Heart right ventricle (tissue), 16 donors: ENCODE measurements around the gene MTARC2. TPM values are rescaled to one million over a fixed set of nuclear protein-coding genes. Genes with fewer than 3 reads are reported as not detected.
A peak's percentile ranks its signal among the peaks of the same experiment; 100 is the strongest.

Experiments
- ATAC-seq, 8 donors: fragments of 200-7000 bp; cut with Tn5 transposase; one replicate each; pipeline ENCODE4 v1.9.1; 2020; ENCODE audit warnings: mild to moderate bottlenecking in 8 of 8, moderate library complexity in 8 of 8, moderate number of reproducible peaks in 1 of 8
- DNase-seq, 2 donors: peaks; one replicate each; pipeline ENCODE4 v3.0.0-alpha.2; 2020
- H3K27ac ChIP-seq, 10 donors: fragments of 200-600 bp; sonication (generic) in 2 of 10; one replicate each; pipeline versions ENCODE4 v1.5.0 to v1.8.0; 2020 to 2022; ENCODE audit warnings: mild to moderate bottlenecking in 3 of 10
- H3K27me3 ChIP-seq, 7 donors: fragments of 200-600 bp; one replicate each; pipeline ENCODE4 v1.8.0; 2021 to 2022; ENCODE audit warnings: mild to moderate bottlenecking in 2 of 7
- H3K36me3 ChIP-seq, 9 donors: fragments of 200-600 bp; sonication (generic) in 1 of 9; one replicate each; pipeline versions ENCODE4 v1.5.0 to v1.8.0; 2020 to 2022; ENCODE audit warnings: mild to moderate bottlenecking in 2 of 9
- H3K4me1 ChIP-seq, 9 donors: fragments of 200-600 bp; sonication (generic) in 1 of 9; one replicate each; pipeline versions ENCODE4 v1.5.0 to v1.8.0; 2020 to 2022; ENCODE audit warnings: mild to moderate bottlenecking in 4 of 9
- H3K4me3 ChIP-seq, 10 donors: fragments of 200-600 bp; sonication (generic) in 2 of 10; one replicate each; pipeline versions ENCODE4 v1.5.0 to v1.8.0; 2020 to 2022; ENCODE audit warnings: mild to moderate bottlenecking in 7 of 10, moderate library complexity in 2 of 10
- H3K9me3 ChIP-seq, 11 donors: fragments of 200-600 bp in 10 of 11; sonication (generic) in 2 of 11; one replicate each; pipeline versions ENCODE4 v1.5.0 to v1.8.0; 2013 to 2022; ENCODE audit warnings: mild to moderate bottlenecking in 2 of 11, control low read depth in 1 of 11, moderate library complexity in 1 of 11
- CTCF ChIP-seq, 9 donors: fragments of 200-600 bp; sonication (generic) in 2 of 9; IDR thresholded peaks; one replicate each; pipeline versions ENCODE4 v1.5.0 to v1.8.0; 2021 to 2022; ENCODE audit warnings: antibody characterized with exemption in 9 of 9, mild to moderate bottlenecking in 5 of 9, moderate library complexity in 1 of 9
- WGBS, 2 donors: extraction: QIAGEN DNeasy Blood & Tissue Kit; methylation state at CpG; one replicate each; pipeline ENCODE4 v1.1.7; 2013; ENCODE audit warnings: inconsistent platforms in 1 of 2; 5-methylcytosine and 5-hydroxymethylcytosine counted together
- intact Hi-C, 10 donors: fragments of 100-400 bp; cut with DNase I; formaldehyde crosslinking; loops; one replicate each; pipeline versions ENCODE4 v1.11.1 to v1.14.2; 2022
- polyA plus RNA-seq, 2 donors: library from polyadenylated mRNA; stranded (reverse); fragments of 200-250 nt; gene quantifications; one replicate each; pipeline ENCODE4 v1.2.3, GENCODE V29; 2013
- total RNA-seq, 10 donors: library from RNA; stranded (reverse); fragmentation: NEBNext Ultra II Directional in 3 of 10; extraction: Animal tissue kit (Norgen Biotek cat#: 25700) in 3 of 10; gene quantifications; one replicate each; pipeline versions ENCODE4 v1.2.1 to v1.2.4, GENCODE V29; 2021 to 2023
- donor health status: Arrhythmogenic right ventricular cardiomyopathy.
- donor health status: ischemic (EF 13 %, LVEDD 7.1; RV severe dilation, severe dysfunction).
- donor health status: healthy with polysubstance abuse.
- donor health status: DM: no; HTN: yes; CAD: no.
- donor health status: DM: no; HTN: no; CAD: no.
- donor health status: ischemic (EF 25% LVEDD 6.9; RV normal size, moderate dysfunction).
- donor health status: ischemic (EF 25% LVEDD 5.7; RV mildly dilated, moderate dysfunction).
- donor health status: healthy.
- donor health status: DM: yes; HTN: yes; CAD: no.
- donor health status: Ischemic cardiomyopathy.
- donor health status: ischemic (EF 35%, LVEDD 5.7; RV mildly dilated, moderate dysfunction).
- donor health status: nonischemic (EF 11% LVEDD 7.7; RV severe dilation, severe dysfunction).
- donor health status: DM: yes; HTN: yes; CAD: no.
- donor health status: PGD.
- donor health status: ischemic (EF 29% LVEDD 5.4; RV normal size, mild dysfunction).
- donor health status: nonischemic (EF 23%, LVEDD 6.1; RV moderate dilation, normal function).

Gene MTARC2
- total and polyA plus RNA-seq, 12 donors, result 13.0 to 32.3 (median 26.6) TPM

- Histone ChIP-seq H3K27me3 (no peaks in the 10 kb centered on the region), H3K4me3 (no peak overlapping the region), H3K4me1 (peaks cover 0 to 4% (median 0%) of the 10 kb centered on the region in 9 donors), H3K27ac (no peak overlapping the region), H3K9me3 (peaks cover 0 to 4% (median 0%) of the 10 kb centered on the region in 11 donors), H3K36me3 (peaks cover 0 to 13% (median 0%) of the 10 kb centered on the region in 9 donors)
- intact Hi-C loops, result loop anchor here in 3 of 10 donors (5.0 to 10.0 kb wide), 3 partner anchors 54 to 616 kb away; no protein-coding TSS in a partner anchor
- DNase-seq, result no peak
- 76 to 79% methylated on average over 14 of the region's 14 CpGs for WGBS, 2 donors
- peak in 1 of 8 donors; percentile 15 for ATAC-seq
- no peak for TF ChIP-seq CTCF (IDR thresholded peaks at IDR 0.05)
Measured at GRCh38 chr1:220818421-220819173, 70.5 kb downstream of the MTARC2 start.

- no peak overlapping the region for H3K27ac ChIP-seq
- no peaks in the 10 kb centered on the region for H3K27me3 ChIP-seq
- ATAC-seq (peak in 2 of 8 donors; percentile 49 to 66), DNase-seq (no peak)
- peaks cover 0 to 4% (median 0%) of the 10 kb centered on the region in 9 donors for H3K4me1 ChIP-seq
- intact Hi-C loops, result loop anchor here in 3 of 10 donors (5.0 to 10.0 kb wide), 3 partner anchors 53 to 615 kb away; no protein-coding TSS in a partner anchor
- TF ChIP-seq CTCF (IDR thresholded peaks at IDR 0.05), result no peak
- peaks cover 0 to 11% (median 0%) of the 10 kb centered on the region in 9 donors for H3K36me3 ChIP-seq
- H3K9me3 ChIP-seq, result peaks cover 0 to 4% (median 0%) of the 10 kb centered on the region in 11 donors
- H3K4me3 ChIP-seq, result no peak overlapping the region
- 33 to 58% methylated on average over 1 of the region's 1 CpG for WGBS, 2 donors
Measured at GRCh38 chr1:220819467-220820026, 71.4 kb downstream of the MTARC2 start.

DNA sequence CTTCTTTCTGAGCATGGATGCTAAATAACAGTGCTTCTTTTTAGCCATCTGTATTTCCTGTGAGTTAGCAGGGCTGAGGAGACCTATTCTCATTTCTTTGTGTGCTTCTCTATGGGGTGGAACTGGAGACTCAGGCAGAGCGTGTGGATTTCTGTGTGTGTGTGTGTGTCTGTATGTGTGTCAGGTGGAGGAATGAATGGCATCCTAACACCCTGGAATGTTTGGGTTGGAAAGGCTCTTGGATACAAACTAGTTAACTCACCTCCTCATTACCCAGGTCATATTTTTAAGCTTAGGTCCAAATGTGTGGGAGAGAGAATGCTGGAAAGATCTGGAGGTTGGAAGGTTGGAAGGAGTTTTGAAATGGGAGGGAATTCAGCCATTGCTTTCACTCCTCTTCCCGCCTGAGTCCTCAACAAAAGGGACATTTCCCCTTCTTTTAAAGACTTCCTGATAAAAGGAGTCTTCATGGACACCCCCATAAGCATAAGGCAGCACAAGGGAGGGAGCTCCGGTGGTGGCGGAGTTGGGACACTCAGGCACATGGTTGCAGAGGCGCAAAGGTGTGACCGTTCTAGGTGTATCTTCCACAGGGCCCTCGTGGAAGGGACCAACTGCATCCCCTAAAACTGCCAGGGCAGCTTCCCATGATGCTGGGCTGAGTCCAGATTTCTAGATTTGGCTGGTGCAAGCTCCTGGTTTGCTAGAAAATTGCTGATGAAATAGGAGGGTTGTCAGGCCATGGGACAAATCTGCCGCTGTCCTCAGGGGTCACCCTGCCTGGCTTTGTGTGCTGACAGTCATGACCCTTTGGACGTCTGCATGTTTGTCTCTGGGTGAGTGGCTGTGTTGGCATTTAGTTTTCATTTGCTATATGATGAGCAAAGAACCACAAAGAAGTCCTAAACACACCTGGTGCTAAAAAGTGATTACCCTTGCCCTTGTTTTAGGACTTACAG is 76.2 kb downstream of the MTARC2 start:
- WGBS, 2 donors, result 89 to 90% methylated on average over 9 of the region's 9 CpGs
- Histone ChIP-seq H3K36me3 (no peaks in the 10 kb centered on the region), H3K27ac (no peak overlapping the region), H3K4me1 (peaks cover 0 to 35% (median 21%) of the 10 kb centered on the region in 9 donors), H3K4me3 (no peak overlapping the region), H3K9me3 (peaks cover 0 to 4% (median 0%) of the 10 kb centered on the region in 11 donors), H3K27me3 (no peaks in the 10 kb centered on the region)
- TF ChIP-seq CTCF (IDR thresholded peaks at IDR 0.05), result no peak
- DNase-seq (no peak), ATAC-seq (no peak)
- intact Hi-C loops, result no loop called here
